ENCODE results near the gene KIF7.
"Not testable (repeated sequence)": the region's sequence is repeated elsewhere in the genome, so short reads cannot be mapped to it uniquely, and the experiment has no call there.

The KIF7 gene

DNA sequence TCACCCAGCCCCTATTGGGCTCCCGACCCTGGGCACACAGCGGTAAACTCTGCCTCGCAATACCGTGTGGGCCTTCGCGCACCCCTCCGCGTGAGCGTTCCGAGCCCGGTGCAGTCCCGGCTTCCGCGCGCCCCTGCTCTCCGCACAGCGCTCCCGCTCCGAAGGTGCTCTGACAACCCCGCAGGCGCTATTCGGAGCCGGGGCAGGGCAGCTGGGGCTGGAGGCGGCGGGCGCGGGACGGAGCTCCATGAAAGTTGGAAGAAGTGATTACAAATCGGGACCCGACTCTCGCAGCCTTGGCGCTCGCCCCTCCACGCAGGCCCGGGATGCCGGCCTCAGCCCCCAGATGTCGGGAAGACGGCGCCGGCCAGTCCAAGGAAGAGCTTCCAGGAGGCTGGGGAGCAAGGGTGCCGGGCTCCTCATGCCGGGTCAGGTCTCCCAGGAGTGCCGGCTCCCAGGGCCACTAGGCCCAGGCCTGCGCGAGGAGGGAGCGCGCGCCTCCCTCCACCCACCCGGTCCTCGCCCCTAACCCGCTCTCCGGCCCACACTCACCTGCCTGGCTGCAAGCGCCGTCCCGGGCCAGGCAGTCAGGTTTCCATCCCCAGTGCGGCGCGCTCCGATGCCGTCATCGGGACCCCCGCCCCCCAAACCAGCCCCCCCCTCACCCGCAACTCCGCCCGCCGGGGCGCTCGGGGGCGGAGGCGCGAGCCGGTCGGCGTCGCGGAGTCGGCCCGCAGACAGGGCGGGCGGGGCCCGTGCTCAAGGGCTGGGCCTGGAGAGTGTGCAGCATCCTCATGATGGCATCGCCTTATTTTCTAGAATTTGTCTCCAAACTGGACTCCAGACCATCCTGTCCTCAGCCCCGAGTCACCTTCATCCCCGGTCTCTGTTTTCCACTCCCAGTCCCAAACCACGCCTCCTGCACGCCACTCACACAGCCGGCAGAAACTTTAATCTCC is at the start of gene KIF7:
Gene KIF7, minus strand, starts transcription at position 621 of the 959 bp plus-strand sequence. CDS start 2,537 bp downstream, outside the sequence.
- no peak for DNase-seq (ENCODE audit: low read depth in 2 of 2)

- DNase-seq (ENCODE audit: low read depth in 2 of 2) = no peak
Observed at GRCh38 chr15:89704411-89704810, 49.1 kb upstream of the KIF7 start.

DNA sequence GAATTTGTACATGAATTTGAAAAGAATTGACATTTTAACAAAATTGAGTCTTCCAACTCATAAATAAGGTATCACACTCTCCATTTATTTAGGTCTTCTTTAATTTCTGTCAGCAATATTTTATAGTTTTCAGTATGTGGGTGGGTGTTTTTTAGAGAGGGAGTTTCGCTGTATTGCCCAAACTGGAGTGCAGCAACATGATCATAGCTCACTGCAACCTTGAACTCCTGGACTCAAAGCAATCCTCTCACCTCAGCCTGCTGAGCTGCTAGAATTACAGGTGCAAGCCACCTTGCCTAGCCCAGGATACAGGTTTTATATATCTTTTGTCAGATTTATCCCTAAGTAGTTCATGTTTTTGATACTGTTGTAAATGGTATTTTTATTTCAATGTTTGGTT is 39.9 kb upstream of the KIF7 start:
- DNase-seq (ENCODE audit: low read depth in 2 of 2) = no peak

DNA sequence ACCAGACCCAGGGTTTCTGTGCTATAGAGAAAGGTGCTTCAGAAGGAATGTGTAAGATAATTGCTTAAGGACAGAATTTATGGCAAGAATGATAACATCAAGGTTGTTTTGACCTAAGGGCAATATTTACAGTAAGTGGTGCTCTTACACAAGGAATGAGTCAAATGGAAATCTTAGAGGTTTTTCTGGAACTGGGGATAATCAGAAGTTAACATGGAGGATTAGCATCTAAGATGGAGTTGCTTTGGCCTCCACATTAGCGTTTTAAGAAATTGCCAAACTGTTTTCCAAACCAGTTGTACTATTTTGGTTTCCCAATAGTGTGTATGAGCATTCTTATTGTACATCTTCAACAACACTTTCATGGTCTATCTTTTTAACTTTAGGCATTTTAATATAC is 38.4 kb upstream of the KIF7 start:
- no peak for DNase-seq (ENCODE audit: low read depth in 2 of 2)

- no peak for DNase-seq (ENCODE audit: low read depth in 2 of 2)
Observed at GRCh38 chr15:89693091-89693490, 37.8 kb upstream of the KIF7 start.

DNA sequence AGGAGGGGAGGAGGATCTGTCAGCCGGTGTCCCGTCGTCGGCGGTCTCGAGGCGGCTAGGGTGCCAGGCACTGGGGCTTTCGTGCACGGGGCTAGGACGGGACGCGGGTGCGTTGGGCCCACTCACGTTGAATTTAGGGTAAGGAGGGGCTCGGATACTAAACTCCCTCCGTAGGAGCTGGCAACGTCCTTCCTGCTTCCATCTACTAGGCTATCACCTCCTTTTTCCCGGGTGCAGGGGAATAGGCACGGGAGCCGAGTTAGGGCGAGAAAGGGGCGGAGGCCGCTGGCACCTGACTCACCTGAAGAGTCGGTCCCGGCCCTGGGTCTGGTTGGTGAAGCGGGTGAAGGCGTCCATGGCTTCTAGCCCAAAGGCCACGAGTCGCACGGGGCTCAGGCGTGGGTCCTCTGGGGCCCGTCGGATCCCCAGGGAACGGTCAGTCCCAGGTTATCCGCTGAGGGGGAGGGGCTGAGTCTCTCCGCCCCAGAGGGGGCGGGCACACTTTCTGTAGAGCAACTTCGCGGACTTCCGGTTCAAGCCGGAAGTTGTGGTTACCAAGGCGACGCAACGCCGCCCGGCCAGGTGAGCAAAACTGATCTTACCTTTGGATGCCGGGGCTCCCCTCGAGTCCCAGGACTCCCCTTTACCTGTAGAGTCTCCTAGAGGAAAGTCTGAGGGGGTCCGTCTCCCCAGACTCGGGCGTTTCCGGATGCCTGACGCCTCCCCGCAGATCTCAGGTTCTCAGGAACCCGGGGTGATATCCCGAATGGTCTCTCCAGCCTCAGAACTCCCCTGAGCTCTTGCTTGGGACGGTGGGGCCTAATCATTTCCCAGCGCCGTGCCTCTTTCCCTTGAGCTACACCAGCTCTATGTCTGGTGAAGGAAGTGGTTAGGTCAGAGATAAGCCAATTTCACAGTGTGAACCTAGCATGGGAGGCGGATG is 35.3 kb upstream of the KIF7 start, which contains the start of the genes PEX11A and WDR93:
Gene PEX11A, minus strand, starts transcription at position 479 of the 943 bp plus-strand sequence. Its CDS starts 122 bp downstream, at position 357.
Gene WDR93, plus strand, starts transcription at position 536 of the 943 bp plus-strand sequence. CDS start 10,936 bp downstream, outside the sequence.
- DNase-seq (ENCODE audit: low read depth in 2 of 2) = peak; percentile 63 to 71

GRCh38 chr15:89689930-89690275 is 34.6 kb upstream of the KIF7 start:
- DNase-seq (ENCODE audit: low read depth in 2 of 2) = not testable (repeated sequence)

DNA sequence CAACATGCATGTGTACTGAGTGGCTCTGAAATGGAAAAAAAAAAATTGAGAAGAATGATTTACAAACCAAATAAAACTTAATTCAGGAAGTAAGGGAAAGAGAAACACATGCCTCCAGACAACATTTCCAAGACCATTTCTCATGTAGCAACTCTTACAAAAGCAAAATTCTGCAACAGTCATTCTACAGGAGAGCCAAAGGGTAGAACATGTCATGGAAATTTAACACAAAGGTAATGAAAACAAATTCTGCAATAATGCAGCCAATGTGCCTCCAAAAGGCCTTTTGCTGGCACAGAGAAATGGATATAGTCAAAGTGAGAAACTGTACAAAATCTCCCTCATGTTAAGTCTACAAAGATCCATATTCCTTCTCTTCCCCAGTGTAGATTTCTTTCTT is 31.3 kb upstream of the KIF7 start:
- no peak for DNase-seq (ENCODE audit: low read depth in 2 of 2)

DNA sequence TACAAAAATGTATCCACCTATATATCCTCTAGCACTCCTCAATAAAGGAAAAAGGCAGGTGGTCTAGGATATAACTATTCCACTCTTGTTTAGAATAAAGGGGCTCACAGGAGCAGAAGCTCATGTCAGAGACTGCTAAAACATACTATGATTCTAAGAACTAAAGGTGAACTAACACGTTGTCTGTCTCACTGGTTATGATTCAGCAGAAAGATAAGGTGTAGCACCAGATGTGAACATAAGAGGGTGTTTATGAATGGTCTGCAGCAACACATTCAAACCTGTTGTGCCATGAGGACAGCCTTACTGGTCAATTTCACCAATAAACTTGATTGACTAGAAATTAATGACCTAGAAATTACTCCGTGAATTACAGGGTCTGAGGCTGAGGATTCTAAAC is 30.7 kb upstream of the KIF7 start:
- DNase-seq (ENCODE audit: low read depth in 2 of 2) = no peak

GRCh38 chr15:89681146-89681545 is 25.9 kb upstream of the KIF7 start:
- DNase-seq (ENCODE audit: low read depth in 2 of 2) = no peak

- DNase-seq (ENCODE audit: low read depth in 2 of 2) = no peak
Observed at GRCh38 chr15:89680282-89680873, 25.1 kb upstream of the KIF7 start.

GRCh38 chr15:89679212-89679611 is 23.9 kb upstream of the KIF7 start, which contains the start of gene PLIN1:
TSS of gene PLIN1 (minus strand) at chr15:89679367. CDS start at chr15:89677489, 1,878 bp downstream.
- DNase-seq (ENCODE audit: low read depth in 2 of 2) = no peak

- no peak for DNase-seq (ENCODE audit: low read depth in 2 of 2)
Observed at GRCh38 chr15:89677381-89677780, 22.1 kb upstream of the KIF7 start.

DNA sequence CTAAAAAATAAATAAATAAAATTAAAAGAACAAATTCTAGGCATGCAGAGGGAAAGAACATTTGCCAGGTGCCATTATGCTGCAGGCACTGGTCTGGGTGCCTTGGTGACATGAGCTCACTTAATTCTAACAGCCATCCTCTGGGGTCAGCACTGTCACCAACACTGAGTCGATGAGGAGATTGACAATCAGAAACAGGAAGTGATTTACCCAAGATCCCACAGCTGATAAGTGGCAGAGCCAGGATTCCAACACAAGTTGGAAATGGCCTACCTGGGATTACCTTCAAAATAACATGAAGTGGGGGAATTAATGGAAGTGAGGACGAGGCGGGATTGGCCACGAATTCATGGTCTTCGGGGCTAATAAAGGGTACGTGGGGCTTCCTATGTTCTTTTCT is 20.3 kb upstream of the KIF7 start:
- DNase-seq (ENCODE audit: low read depth in 2 of 2) = no peak

GRCh38 chr15:89674526-89674925 is 19.3 kb upstream of the KIF7 start:
- DNase-seq (ENCODE audit: low read depth in 2 of 2) = no peak

GRCh38 chr15:89673165-89673512 is 17.9 kb upstream of the KIF7 start:
- no peak for DNase-seq (ENCODE audit: low read depth in 2 of 2)

DNA sequence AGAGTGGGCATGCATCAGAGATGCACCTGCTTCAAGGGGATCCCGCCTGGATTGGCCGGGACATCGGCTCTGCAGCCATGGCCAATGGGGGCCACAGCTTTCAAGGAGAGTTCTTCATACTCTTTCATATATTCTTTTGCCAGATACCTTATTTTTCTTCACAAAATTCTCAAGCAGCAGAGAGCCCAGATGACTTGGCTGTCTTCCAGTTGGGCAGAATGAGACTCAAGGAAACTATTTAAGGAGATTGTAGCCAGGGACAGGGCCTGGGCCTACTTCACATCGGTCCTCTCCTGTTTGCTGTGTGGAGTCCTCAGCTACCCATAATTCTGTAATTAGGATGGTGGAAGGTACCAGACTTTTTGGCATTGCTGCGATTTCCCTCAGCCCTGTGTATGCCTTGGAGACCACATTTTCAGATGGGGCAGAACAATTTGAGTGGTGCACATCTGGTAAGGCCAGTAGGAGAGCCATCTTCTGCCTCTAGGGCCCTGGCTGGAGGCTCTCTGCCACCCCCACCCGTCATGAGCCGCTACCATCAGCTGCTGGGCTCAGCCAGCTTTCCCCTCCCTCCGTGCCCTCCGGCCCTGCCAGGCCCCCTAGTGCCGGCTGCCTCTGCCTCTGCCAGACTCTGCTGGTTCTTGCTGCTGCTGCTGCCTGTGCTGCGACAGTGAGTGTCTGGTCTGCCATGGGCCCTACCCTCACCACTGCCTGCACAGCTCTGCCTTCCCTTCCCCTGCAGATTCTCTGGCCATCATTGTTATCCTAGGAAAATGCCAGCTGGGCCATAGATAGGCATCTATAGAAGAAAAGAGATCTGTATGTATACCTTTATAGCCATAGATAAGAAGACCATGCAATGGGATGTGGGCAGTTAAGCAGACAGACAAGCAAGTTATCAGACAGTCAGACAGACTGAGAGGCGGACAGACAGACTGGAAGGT is 17.2 kb upstream of the KIF7 start:
- DNase-seq (ENCODE audit: low read depth in 2 of 2) = no peak

DNA sequence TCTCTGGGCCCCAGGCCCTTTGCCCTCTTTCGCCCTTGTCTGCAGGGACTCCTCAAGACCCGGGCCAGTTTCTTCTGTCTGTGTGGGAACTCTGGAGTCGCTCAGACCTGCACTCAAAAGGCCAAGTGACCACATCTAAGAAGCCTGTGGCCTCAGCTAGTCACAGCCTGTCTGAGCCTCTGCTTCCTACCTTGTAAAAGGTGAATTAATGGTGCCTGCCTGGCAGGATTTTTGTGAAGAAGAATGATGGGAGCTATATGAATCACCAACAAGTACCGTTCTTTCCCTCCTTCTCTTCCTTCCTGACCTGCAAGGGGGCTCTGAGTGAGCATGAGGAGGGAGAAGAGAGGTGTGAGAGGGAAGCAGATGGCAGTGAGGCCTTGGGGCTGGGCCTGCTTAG is 16.4 kb upstream of the KIF7 start:
- no peak for DNase-seq (ENCODE audit: low read depth in 2 of 2)

DNA sequence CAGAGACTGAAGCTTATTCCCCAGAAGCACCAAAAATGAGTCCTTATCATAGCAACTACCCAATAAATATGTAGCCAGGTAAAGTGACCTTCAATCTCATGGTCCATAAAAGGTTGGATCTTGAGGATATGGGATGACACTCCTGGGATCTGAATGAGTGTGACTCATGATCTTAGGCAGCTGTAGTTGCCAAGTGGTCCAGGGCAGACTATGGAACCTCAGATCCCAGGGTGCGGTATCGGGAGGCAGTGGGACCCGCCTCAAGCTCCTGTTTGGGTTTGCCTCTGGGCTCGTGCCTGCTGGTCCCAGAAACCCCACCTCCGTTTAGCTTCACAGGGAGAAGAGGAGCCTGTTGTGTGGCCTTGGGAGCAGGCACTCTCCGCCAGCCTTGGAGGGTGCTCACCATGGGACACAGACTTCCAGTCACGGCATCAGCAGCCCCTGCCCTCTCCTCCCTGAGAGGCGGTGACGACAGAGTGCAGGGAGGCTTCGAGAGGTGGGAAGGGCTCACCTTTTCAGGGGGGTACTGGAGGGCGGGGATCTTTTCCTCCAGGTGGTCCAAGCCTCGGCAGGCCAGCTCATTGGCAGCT is 15.8 kb upstream of the KIF7 start:
- no peak for DNase-seq (ENCODE audit: low read depth in 2 of 2)

DNA sequence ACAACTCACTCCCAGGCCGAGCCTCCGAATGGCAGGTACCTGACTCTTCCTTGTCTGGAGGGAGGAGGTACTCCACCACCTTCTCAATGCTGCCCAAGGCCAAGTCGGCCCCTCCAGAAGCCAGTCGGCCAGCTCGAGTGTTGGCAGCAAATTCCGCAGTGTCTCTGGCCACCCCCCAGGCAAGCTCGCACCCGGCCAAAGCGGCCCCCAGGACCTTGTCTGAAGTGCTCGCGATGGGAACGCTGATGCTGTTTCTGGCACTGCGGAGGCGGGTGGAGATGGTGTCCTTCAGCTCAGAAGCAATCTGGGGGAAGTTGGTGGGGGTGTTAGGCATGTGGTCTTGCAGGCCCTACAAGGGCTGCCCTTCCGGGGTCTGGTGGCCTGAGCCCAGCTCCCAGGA is 14.7 kb upstream of the KIF7 start:
- DNase-seq (ENCODE audit: low read depth in 2 of 2) = no peak
